ENCODE results near the gene PPARG.
"Not testable (repeated sequence)": the region's sequence is repeated elsewhere in the genome, so short reads cannot be mapped to it uniquely, and the experiment has no call there.

PPARG gene

DNA sequence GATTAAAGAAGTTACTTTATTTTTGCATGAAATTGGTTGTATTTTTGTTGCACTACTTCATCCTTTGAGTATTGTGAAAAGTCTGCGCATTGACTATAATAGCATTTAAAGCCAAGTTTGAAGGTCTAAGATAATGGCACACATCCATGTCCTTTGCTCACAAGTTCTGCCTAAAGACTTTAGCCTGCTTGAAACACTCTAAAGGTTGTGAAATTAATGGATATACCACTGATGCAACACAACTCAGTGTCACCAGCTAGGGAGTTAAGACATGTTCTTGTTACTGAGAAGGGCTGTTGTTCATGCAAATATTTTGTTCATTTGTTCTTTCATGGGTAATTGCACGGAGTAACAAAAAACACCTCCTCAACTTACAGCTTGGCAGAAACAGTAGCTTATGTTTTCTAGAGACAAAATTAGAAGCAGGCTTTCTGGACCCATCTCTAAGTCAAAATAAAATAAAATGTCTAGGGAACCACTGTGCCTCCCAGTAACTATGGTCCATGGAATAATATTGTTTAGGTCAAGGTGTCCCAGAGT, 83.9 kb downstream of the PPARG start:
- Histone ChIP-seq H3K9ac (ENCODE audit: low read depth, low read length) (no peak overlapping the region), H3K4me1 (ENCODE audit: control insufficient read depth, insufficient read depth, low read length) (no peaks in the 10 kb centered on the region), H3K4me3 (ENCODE audit: low read depth, low read length) (no peak overlapping the region), H3K9me3 (ENCODE audit: control insufficient read depth, insufficient read depth, low read length) (no peaks in the 10 kb centered on the region), H3K27me3 (ENCODE audit: control insufficient read depth, insufficient read depth, low read length) (no peaks in the 10 kb centered on the region), H3K36me3 (ENCODE audit: control insufficient read depth, insufficient read depth, low read length) (no peaks in the 10 kb centered on the region)

DNA sequence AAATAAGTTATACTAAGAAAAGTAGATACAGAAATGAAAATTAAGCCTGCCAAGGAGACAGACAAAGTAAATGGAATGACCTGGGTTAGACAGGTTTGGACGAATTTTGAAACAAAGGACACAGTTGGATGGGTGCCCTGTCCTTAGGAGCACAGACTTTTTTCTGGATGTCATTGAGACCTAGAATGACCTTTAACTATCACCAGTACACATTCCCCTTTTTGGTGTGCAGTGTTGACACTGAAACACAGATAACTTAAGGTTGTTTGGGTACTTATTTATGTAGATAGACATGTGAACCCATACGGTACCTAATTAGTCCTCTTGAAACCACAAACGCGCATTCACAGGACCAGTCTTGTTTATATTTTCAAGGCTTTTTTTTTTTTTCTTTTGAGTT, 86.7 kb downstream of the PPARG start:
- H3K36me3 ChIP-seq (ENCODE audit: control insufficient read depth, insufficient read depth, low read length) = no peaks in the 10 kb centered on the region
- H3K27me3 ChIP-seq (ENCODE audit: control insufficient read depth, insufficient read depth, low read length) = no peaks in the 10 kb centered on the region
- H3K4me1 ChIP-seq (ENCODE audit: control insufficient read depth, insufficient read depth, low read length) = no peaks in the 10 kb centered on the region
- H3K9me3 ChIP-seq (ENCODE audit: control insufficient read depth, insufficient read depth, low read length) = no peaks in the 10 kb centered on the region
- H3K4me3 ChIP-seq (ENCODE audit: low read depth, low read length) = no peak overlapping the region
- no peak overlapping the region for H3K9ac ChIP-seq (ENCODE audit: low read depth, low read length)

DNA sequence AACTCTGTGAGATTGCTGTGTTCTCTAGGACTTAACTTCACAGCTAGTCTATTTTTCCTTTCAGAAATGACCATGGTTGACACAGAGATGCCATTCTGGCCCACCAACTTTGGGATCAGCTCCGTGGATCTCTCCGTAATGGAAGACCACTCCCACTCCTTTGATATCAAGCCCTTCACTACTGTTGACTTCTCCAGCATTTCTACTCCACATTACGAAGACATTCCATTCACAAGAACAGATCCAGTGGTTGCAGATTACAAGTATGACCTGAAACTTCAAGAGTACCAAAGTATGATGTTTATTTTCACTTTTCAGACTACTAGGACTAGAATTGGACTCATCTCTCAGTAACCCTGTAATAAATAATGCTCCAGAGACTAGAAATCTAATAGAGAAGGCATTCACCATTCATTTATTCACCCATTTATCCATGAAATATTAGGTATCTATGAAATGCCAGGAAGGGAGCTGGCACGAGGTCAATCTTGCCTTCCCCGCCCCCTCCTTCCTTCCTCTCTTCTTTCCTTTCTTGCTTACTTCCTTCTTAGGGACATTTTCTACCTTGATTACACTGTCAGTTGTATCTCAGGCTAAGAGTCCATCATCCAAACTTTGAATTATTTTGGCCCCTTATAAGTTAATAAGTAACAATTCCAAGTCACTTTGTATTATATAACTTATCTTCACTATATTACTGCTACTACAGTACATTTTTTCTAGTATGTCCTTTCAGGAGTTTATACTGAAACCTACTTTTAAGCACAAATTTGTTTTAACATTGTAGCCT, 91.0 kb downstream of the PPARG start:
- H3K4me1 ChIP-seq (ENCODE audit: control insufficient read depth, insufficient read depth, low read length) = no peaks in the 10 kb centered on the region

DNA sequence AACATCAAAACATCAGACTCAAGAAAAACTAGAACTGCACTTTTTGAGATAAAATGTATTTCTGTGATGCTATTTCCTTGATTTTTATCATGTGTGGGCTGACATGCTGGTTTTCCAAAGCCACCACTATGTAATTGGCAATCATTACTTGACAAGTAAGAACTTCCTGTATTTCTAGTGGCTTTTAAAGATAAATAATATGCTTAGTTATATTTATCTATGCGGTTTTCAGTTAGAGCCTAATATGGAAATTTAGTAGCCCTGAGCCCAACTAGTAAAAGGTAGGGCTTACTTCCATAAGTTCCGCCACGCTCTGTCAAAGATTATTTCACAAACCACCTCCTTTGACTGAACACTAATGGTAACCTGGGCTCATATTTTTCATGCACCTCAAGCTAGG, 91.6 kb downstream of the PPARG start:
- Histone ChIP-seq H3K9me3 (ENCODE audit: control insufficient read depth, insufficient read depth, low read length) (no peaks in the 10 kb centered on the region), H3K4me3 (ENCODE audit: low read depth, low read length) (no peak overlapping the region), H3K4me1 (ENCODE audit: control insufficient read depth, insufficient read depth, low read length) (no peaks in the 10 kb centered on the region), H3K9ac (ENCODE audit: low read depth, low read length) (no peak overlapping the region), H3K27me3 (ENCODE audit: control insufficient read depth, insufficient read depth, low read length) (no peaks in the 10 kb centered on the region), H3K36me3 (ENCODE audit: control insufficient read depth, insufficient read depth, low read length) (no peaks in the 10 kb centered on the region)

More for the DNA sequence above, 91.0 kb downstream of the PPARG start:
- Histone ChIP-seq H3K27me3 (ENCODE audit: control insufficient read depth, insufficient read depth, low read length) (no peaks in the 10 kb centered on the region), H3K9me3 (ENCODE audit: control insufficient read depth, insufficient read depth, low read length) (no peaks in the 10 kb centered on the region), H3K36me3 (ENCODE audit: control insufficient read depth, insufficient read depth, low read length) (no peaks in the 10 kb centered on the region), H3K4me3 (ENCODE audit: low read depth, low read length) (no peak overlapping the region), H3K9ac (ENCODE audit: low read depth, low read length) (no peak overlapping the region)

DNA sequence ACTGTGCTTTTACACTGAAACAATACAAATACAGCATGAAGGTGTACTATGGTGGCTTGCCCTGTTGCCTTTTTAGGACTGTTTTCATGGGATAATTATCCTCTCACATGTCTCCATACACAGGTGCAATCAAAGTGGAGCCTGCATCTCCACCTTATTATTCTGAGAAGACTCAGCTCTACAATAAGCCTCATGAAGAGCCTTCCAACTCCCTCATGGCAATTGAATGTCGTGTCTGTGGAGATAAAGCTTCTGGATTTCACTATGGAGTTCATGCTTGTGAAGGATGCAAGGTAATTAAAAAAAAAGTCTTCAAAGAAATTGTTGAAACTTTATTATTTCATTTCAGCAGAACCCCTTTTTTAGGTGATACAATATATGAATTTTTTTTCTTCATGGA, 92.3 kb downstream of the PPARG start:
- H3K4me3 ChIP-seq (ENCODE audit: low read depth, low read length) = no peak overlapping the region

DNA sequence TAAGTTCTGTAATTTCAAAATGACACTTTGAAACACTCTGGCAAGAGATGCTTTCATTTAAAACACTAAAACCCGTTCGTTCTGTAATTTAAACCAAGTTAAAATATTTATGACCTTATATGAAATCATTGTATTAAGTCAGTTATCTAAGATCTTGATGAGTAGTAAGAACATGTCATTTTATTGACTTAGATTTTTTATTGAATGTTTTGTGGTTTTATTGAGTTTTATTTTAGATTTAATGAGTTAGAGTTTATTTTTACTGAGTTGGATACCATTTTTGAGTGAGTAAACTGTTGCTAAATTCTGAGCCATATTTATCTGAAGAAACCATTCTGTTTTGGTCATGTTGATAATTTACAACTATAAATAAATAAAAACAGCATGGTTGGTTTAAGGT, 94.3 kb downstream of the PPARG start:
- no peak overlapping the region for H3K9ac ChIP-seq (ENCODE audit: low read depth, low read length)
- no peaks in the 10 kb centered on the region for H3K9me3 ChIP-seq (ENCODE audit: control insufficient read depth, insufficient read depth, low read length)
- H3K27me3 ChIP-seq (ENCODE audit: control insufficient read depth, insufficient read depth, low read length) = no peaks in the 10 kb centered on the region
- no peaks in the 10 kb centered on the region for H3K36me3 ChIP-seq (ENCODE audit: control insufficient read depth, insufficient read depth, low read length)
- H3K4me3 ChIP-seq (ENCODE audit: low read depth, low read length) = no peak overlapping the region
- no peaks in the 10 kb centered on the region for H3K4me1 ChIP-seq (ENCODE audit: control insufficient read depth, insufficient read depth, low read length)

More for the DNA sequence above, 92.3 kb downstream of the PPARG start:
- no peaks in the 10 kb centered on the region for H3K27me3 ChIP-seq (ENCODE audit: control insufficient read depth, insufficient read depth, low read length)
- no peak overlapping the region for H3K9ac ChIP-seq (ENCODE audit: low read depth, low read length)
- H3K9me3 ChIP-seq (ENCODE audit: control insufficient read depth, insufficient read depth, low read length) = no peaks in the 10 kb centered on the region
- no peaks in the 10 kb centered on the region for H3K36me3 ChIP-seq (ENCODE audit: control insufficient read depth, insufficient read depth, low read length)
- H3K4me1 ChIP-seq (ENCODE audit: control insufficient read depth, insufficient read depth, low read length) = no peaks in the 10 kb centered on the region

DNA sequence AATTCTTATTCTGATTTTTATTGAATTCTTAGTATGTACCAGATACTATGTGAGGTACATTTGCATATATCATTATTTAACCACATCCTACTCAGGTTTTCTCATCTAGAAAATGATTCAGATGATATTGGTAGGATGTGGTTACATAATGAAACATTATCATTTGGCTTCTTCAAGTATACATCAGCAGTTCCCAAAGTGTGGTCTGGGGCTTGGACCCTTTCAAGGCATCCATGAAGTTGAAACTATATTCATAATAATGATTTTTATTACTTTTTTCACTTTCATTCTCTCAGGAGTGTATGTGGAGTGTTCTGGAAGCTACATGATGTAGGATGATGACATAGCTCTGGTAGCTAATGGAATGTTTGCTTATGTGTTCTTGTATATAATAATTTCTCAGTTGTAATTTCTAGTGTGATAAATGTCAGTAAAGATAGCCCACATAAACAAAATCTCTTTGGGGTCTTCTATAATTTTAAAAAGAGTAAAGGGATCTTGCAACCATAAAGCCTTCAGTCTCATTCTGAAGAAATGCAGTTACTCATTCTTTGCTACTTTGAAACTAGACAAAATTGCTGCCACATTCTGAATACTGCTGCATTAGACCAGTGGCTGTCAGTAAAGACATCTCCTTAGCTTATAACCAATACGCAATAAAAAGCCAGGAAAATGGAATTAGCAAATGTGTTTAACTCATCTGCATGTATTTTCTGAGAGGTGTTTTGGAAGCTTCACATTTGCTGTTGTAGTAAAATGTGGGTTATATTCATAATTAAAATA, 95.8 kb downstream of the PPARG start:
- Histone ChIP-seq H3K36me3 (ENCODE audit: control insufficient read depth, insufficient read depth, low read length) (no peaks in the 10 kb centered on the region), H3K9me3 (ENCODE audit: control insufficient read depth, insufficient read depth, low read length) (no peaks in the 10 kb centered on the region), H3K4me1 (ENCODE audit: control insufficient read depth, insufficient read depth, low read length) (no peaks in the 10 kb centered on the region), H3K9ac (ENCODE audit: low read depth, low read length) (no peak overlapping the region), H3K27me3 (ENCODE audit: control insufficient read depth, insufficient read depth, low read length) (no peaks in the 10 kb centered on the region), H3K4me3 (ENCODE audit: low read depth, low read length) (no peak overlapping the region)

DNA sequence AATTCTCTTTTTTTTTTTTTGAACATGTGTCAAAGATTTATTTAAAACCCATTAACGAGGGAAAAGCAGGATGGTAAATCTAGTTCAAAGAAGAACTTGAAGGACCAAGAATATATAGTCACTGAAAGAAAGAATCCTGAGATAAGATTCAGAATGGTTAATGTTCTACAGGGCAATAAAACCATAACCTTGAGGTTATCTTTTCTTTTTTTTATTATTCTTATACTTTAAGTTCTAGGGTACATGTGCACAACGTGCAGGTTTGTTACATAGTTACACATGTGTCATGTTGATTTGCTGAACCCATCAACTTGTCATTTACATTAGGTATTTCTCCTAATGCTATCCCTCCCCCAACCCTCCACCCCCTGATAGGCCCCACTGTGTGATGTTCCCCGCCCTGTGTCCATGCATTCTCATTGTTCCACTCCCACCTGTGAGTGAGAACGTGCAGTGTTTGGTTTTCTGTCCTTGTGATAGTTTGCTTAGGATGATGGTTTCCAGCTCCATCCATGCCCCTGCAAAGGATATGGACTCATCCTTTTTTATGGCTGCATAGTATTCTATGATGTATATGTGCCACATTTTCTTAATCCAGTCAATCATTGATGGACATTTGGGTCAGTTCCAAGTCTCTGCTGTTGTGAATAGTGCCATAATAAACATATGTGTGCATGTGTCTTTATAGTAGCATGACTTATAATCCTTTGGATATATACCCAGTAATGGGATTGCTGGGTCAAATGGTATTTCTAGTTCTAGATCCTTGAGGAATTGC, 97.8 kb downstream of the PPARG start:
- H3K4me1 ChIP-seq (ENCODE audit: control insufficient read depth, insufficient read depth, low read length); H3K27me3 ChIP-seq (ENCODE audit: control insufficient read depth, insufficient read depth, low read length); H3K36me3 ChIP-seq (ENCODE audit: control insufficient read depth, insufficient read depth, low read length); H3K9ac ChIP-seq (ENCODE audit: low read depth, low read length); H3K4me3 ChIP-seq (ENCODE audit: low read depth, low read length); H3K9me3 ChIP-seq (ENCODE audit: control insufficient read depth, insufficient read depth, low read length): not testable (repeated sequence)

DNA sequence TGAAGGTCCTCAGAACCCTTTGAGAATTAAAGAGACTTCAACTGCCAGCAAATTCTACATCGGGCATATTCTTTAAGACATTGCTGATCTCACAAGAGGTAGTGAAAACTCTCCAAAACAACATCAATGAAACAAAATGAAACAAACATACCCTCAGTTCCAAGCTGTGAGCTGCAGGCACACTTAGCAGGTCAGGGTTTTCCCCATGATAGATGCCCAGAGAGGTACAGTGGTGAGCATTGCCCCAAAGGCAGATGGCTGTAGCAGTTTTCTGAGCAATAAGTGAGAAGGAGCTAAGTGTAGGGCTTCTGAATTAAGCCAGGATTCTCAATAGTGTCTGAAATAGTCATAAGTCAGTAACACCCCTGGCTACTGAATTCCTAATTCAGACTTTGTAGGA, 99.3 kb downstream of the PPARG start:
- Histone ChIP-seq H3K36me3 (ENCODE audit: control insufficient read depth, insufficient read depth, low read length) (no peaks in the 10 kb centered on the region), H3K27me3 (ENCODE audit: control insufficient read depth, insufficient read depth, low read length) (no peaks in the 10 kb centered on the region), H3K9me3 (ENCODE audit: control insufficient read depth, insufficient read depth, low read length) (no peaks in the 10 kb centered on the region), H3K9ac (ENCODE audit: low read depth, low read length) (no peak overlapping the region), H3K4me3 (ENCODE audit: low read depth, low read length) (no peak overlapping the region), H3K4me1 (ENCODE audit: control insufficient read depth, insufficient read depth, low read length) (no peaks in the 10 kb centered on the region)

DNA sequence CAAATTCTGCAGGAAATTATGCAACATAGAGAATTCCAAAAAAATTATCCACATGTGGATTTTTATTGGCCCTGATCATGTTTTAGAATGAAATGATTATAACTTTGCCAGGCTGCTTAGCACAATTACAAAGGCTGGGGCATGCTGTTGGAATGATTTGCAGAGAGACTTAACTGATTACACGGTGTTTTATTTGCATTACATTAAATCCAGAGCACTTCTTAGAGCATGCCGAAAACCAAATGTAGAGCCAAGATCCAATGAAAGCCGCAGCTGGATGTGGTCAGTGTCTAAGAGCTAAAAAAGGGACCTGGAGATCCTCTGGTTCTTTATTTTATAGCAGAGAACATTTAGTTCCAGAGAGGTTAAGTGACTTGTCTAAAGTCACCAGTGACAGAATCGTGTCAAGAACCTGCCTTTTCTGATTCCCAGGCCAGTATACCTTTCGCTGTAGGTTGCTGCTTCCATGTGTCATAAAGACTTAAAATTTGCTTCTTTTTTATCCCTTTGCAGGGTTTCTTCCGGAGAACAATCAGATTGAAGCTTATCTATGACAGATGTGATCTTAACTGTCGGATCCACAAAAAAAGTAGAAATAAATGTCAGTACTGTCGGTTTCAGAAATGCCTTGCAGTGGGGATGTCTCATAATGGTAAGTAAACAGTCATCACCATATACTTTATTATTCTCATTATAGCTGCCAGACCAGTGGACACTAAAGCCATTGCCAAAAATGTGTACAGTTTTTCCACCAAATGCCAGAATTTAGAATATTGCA, 103.4 kb downstream of the PPARG start:
- H3K9me3 ChIP-seq (ENCODE audit: control insufficient read depth, insufficient read depth, low read length) = no peaks in the 10 kb centered on the region
- H3K27me3 ChIP-seq (ENCODE audit: control insufficient read depth, insufficient read depth, low read length) = no peaks in the 10 kb centered on the region
- no peak overlapping the region for H3K9ac ChIP-seq (ENCODE audit: low read depth, low read length)
- no peaks in the 10 kb centered on the region for H3K36me3 ChIP-seq (ENCODE audit: control insufficient read depth, insufficient read depth, low read length)
- no peaks in the 10 kb centered on the region for H3K4me1 ChIP-seq (ENCODE audit: control insufficient read depth, insufficient read depth, low read length)
- no peak overlapping the region for H3K4me3 ChIP-seq (ENCODE audit: low read depth, low read length)

DNA sequence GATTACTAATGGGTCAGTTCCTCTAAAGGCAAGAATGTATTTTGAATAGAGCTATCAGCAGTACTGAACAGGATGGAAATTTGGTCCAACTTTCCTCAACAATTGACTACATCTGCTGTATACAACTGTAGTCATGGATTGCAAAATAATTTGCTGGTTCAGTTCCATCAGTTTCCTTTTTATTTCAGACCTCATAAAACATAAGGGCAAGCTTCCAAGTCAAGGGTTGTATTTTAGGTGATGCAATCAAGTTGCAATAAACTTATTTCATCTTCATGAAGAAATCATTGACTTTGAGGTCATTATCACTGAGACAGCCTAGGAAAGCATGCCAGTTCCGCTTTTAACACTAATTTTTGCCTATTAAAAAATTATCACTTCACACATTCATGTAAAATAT, 105.0 kb downstream of the PPARG start:
- Histone ChIP-seq H3K9ac (ENCODE audit: low read depth, low read length) (no peak overlapping the region), H3K36me3 (ENCODE audit: control insufficient read depth, insufficient read depth, low read length) (no peaks in the 10 kb centered on the region), H3K27me3 (ENCODE audit: control insufficient read depth, insufficient read depth, low read length) (no peaks in the 10 kb centered on the region), H3K4me1 (ENCODE audit: control insufficient read depth, insufficient read depth, low read length) (no peaks in the 10 kb centered on the region), H3K9me3 (ENCODE audit: control insufficient read depth, insufficient read depth, low read length) (no peaks in the 10 kb centered on the region), H3K4me3 (ENCODE audit: low read depth, low read length) (no peak overlapping the region)
